Measurements from ENCODE around the gene JPH3.

DNA sequence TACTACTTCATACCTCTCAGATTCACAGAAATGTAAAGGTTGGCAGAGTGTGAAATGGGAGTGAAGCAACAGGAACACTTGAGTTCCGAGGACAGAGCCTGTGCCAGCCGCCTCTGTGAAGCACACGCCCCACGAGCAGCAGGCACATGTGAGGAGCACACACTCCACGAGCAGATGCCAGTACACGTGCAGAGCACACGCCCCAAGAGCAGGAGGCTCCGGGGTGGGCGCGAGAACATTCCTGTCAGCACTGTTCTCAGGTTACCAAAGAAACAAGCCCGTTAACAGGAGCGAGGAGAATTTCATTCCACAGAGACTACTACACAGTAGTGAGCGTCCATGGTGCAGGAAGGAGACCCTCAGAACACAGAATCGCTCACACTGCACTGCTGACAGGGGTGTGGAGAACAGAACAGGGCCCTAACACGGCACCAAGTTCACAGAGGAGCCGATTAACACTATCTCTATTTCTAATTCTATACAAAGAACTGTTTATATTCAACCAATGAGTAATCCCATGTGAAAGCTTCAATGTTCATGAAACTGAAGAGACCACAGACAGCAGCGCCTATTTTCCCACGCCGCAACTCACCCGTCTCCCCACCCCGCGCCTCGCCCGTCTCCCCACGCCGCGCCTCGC is 123.4 kb downstream of the JPH3 start:
- TF ChIP-seq, protein P1, sequence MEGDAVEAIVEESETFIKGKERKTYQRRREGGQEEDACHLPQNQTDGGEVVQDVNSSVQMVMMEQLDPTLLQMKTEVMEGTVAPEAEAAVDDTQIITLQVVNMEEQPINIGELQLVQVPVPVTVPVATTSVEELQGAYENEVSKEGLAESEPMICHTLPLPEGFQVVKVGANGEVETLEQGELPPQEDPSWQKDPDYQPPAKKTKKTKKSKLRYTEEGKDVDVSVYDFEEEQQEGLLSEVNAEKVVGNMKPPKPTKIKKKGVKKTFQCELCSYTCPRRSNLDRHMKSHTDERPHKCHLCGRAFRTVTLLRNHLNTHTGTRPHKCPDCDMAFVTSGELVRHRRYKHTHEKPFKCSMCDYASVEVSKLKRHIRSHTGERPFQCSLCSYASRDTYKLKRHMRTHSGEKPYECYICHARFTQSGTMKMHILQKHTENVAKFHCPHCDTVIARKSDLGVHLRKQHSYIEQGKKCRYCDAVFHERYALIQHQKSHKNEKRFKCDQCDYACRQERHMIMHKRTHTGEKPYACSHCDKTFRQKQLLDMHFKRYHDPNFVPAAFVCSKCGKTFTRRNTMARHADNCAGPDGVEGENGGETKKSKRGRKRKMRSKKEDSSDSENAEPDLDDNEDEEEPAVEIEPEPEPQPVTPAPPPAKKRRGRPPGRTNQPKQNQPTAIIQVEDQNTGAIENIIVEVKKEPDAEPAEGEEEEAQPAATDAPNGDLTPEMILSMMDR (IDR thresholded peaks at IDR 0.05 in 4 of 5, conservative IDR thresholded peaks at IDR 0.05 in 1 of 5), result no peak
- no peak for TF ChIP-seq POLR2A (IDR thresholded peaks at IDR 0.05)
